H1 (cell line): ENCODE data around the gene SLC52A3. TPM values are rescaled to one million over a fixed set of nuclear protein-coding genes. Genes with fewer than 3 reads are reported as not detected.

ENCODE experiments used
- CTCF ChIA-PET: fragments of 300-600 bp; sonication (Branson Sonifier 250); formaldehyde crosslinking; loops from one replicate; lab custom pipeline; 2021; ENCODE audit not compliant: partially characterized antibody; lab: Charles Lee
- POLR2A ChIA-PET: fragments of 300-600 bp; sonication (Branson Sonifier 250); formaldehyde crosslinking; loops from one replicate; lab custom pipeline; 2021; ENCODE audit warnings: inconsistent platforms; ENCODE audit not compliant: partially characterized antibody; lab: Charles Lee
- DNase-seq, 2 experiments: peaks; one replicate each; pipeline versions ENCODE4 v3.0.0 to v3.0.0-alpha.2; 2010 to 2022; ENCODE audit warnings: low spot score in 2 of 2, low read depth in 1 of 2, mixed read lengths in 1 of 2
- FAIRE-seq: peaks from 2 replicates; lab custom pipeline; 2011; peaks lifted over from hg19 to GRCh38; lab: Jason Lieb, UNC
- H2AFZ ChIP-seq: 2 replicates; pipeline ENCODE4 v1.8.1; 2012; ENCODE audit warnings: low read length, inconsistent platforms
- H2AK5ac ChIP-seq: 2 replicates; pipeline ENCODE4 v1.6.1; 2013; ENCODE audit warnings: low read depth, low read length
- H2BK120ac ChIP-seq: replicated peaks from 2 replicates; pipeline ENCODE3; 2013; ENCODE audit warnings: low read depth, low read length, inconsistent platforms
- H2BK12ac ChIP-seq: 2 replicates; pipeline ENCODE4 v1.6.1; 2013; ENCODE audit warnings: low read depth, low read length
- H2BK15ac ChIP-seq: 2 replicates; pipeline ENCODE4 v1.6.1; 2013; ENCODE audit warnings: low read length
- H2BK20ac ChIP-seq: 2 replicates; pipeline ENCODE4 v1.6.1; 2013; ENCODE audit warnings: low read length
- H2BK5ac ChIP-seq: 2 replicates; pipeline ENCODE4 v1.6.1; 2013; ENCODE audit warnings: low read depth, low read length
- H3K14ac ChIP-seq: 2 replicates; pipeline ENCODE4 v1.6.1; 2013; ENCODE audit warnings: inconsistent platforms; ENCODE audit not compliant: insufficient read length
- H3K18ac ChIP-seq: 2 replicates; pipeline ENCODE4 v1.6.1; 2013; ENCODE audit warnings: low read length; ENCODE audit errors: extremely low read depth
- H3K23ac ChIP-seq: 2 replicates; pipeline ENCODE4 v1.6.1; 2013; ENCODE audit warnings: inconsistent platforms; ENCODE audit not compliant: insufficient read length
- H3K23me2 ChIP-seq: 2 replicates; pipeline ENCODE4 v1.6.1; 2013; ENCODE audit warnings: low read depth, low read length
- H3K27ac ChIP-seq: 2 replicates; pipeline ENCODE4 v1.6.1; 2011; ENCODE audit warnings: low read depth, low read length, inconsistent platforms
- H3K27me3 ChIP-seq, 4 experiments: replicated peaks in 1 of 4; 1 replicate in 1 of 4; 2 replicates in 3 of 4; pipeline versions ENCODE4 v1.6.1 to v1.8.1; 2011 to 2013; ENCODE audit warnings: low read length in 3 of 4, mild to moderate bottlenecking in 3 of 4, inconsistent platforms in 2 of 4, mixed read lengths in 2 of 4, moderate library complexity in 1 of 4; ENCODE audit not compliant: control insufficient read depth in 3 of 4, insufficient read depth in 3 of 4; ENCODE audit errors: extremely low read depth in 1 of 4
- H3K36me3 ChIP-seq, 4 experiments: 2 replicates each; pipeline versions ENCODE4 v1.6.1 to v1.8.1; 2011 to 2013; ENCODE audit warnings: mild to moderate bottlenecking in 4 of 4, low read length in 3 of 4, moderate library complexity in 2 of 4, control low read depth in 1 of 4, inconsistent platforms in 1 of 4; ENCODE audit not compliant: insufficient read depth in 4 of 4, control insufficient read depth in 2 of 4
- H3K4ac ChIP-seq: replicated peaks from 2 replicates; pipeline ENCODE3; 2013; ENCODE audit warnings: low read length, low read depth, mixed read lengths, inconsistent platforms; ENCODE audit not compliant: insufficient read length
- H3K4me1 ChIP-seq, 4 experiments: replicated peaks in 1 of 4; 1 replicate in 1 of 4; 2 replicates in 3 of 4; pipeline versions ENCODE4 v1.6.1 to v1.8.1; 2011 to 2013; ENCODE audit warnings: low read length in 3 of 4, inconsistent platforms in 2 of 4, mixed read lengths in 1 of 4; ENCODE audit not compliant: insufficient read depth in 4 of 4, control insufficient read depth in 3 of 4
- H3K4me2 ChIP-seq, 2 experiments: 2 replicates each; pipeline versions ENCODE4 v1.6.1 to v1.8.1; 2011 to 2013; ENCODE audit warnings: low read depth in 2 of 2, low read length in 2 of 2, control low read depth in 1 of 2, inconsistent platforms in 1 of 2, mild to moderate bottlenecking in 1 of 2; ENCODE audit not compliant: insufficient read depth in 1 of 2
- H3K4me3 ChIP-seq, 4 experiments: fragments of 200-600, 300-600 bp in 1 of 4; sonication (generic), shearing (Covaris generic), sonication (Bioruptor Twin) in 1 of 4; 2 replicates each; pipeline versions ENCODE4 v1.5.1 to v1.8.1; 2011 to 2016; ENCODE audit warnings: low read length in 4 of 4, low read depth in 3 of 4, control low read depth in 2 of 4, inconsistent platforms in 2 of 4, mild to moderate bottlenecking in 2 of 4, mixed read lengths in 1 of 4, moderate library complexity in 1 of 4; ENCODE audit not compliant: insufficient read depth in 2 of 4; ENCODE audit errors: extremely low read depth in 1 of 4
- H3K56ac ChIP-seq: replicated peaks from 2 replicates; pipeline ENCODE3; 2013; ENCODE audit warnings: low read depth, mild to moderate bottlenecking, mixed read lengths, low read length, inconsistent platforms; ENCODE audit not compliant: insufficient read length
- H3K79me1 ChIP-seq: 2 replicates; pipeline ENCODE4 v1.6.1; 2013; ENCODE audit warnings: low read depth, low read length, control low read depth
- H3K79me2 ChIP-seq, 2 experiments: 2 replicates each; pipeline versions ENCODE4 v1.6.1 to v1.8.1; 2012 to 2013; ENCODE audit warnings: low read length in 2 of 2, mild to moderate bottlenecking in 2 of 2, inconsistent platforms in 1 of 2; ENCODE audit not compliant: insufficient read depth in 2 of 2, control insufficient read depth in 1 of 2
- H3K9ac ChIP-seq, 4 experiments: replicated peaks in 1 of 4; 1 replicate in 1 of 4; 2 replicates in 3 of 4; pipeline versions ENCODE4 v1.6.1 to v1.8.1; 2011 to 2013; ENCODE audit warnings: low read depth in 3 of 4, low read length in 3 of 4, control low read depth in 2 of 4, mild to moderate bottlenecking in 2 of 4, moderate library complexity in 2 of 4, inconsistent platforms in 1 of 4; ENCODE audit errors: extremely low read depth in 1 of 4
- H3K9me3 ChIP-seq, 2 experiments: 2 replicates each; pipeline versions ENCODE4 v1.6.1 to v1.8.1; 2012 to 2013; ENCODE audit warnings: mild to moderate bottlenecking in 2 of 2, moderate library complexity in 2 of 2, control low read depth in 1 of 2, inconsistent platforms in 1 of 2, low read depth in 1 of 2, low read length in 1 of 2, mixed read lengths in 1 of 2; ENCODE audit not compliant: insufficient read depth in 2 of 2
- H4K20me1 ChIP-seq, 2 experiments: replicated peaks in 1 of 2; 2 replicates each; pipeline versions ENCODE3 to v1.8.1; 2011 to 2013; ENCODE audit warnings: inconsistent platforms in 2 of 2, low read length in 2 of 2, mild to moderate bottlenecking in 1 of 2; ENCODE audit not compliant: insufficient read depth in 2 of 2, control insufficient read depth in 1 of 2
- H4K5ac ChIP-seq: 2 replicates; pipeline ENCODE4 v1.6.1; 2013; ENCODE audit warnings: low read length, low read depth, mixed read lengths, inconsistent platforms; ENCODE audit not compliant: insufficient read length
- H4K8ac ChIP-seq: 2 replicates; pipeline ENCODE4 v1.8.0; 2013; ENCODE audit warnings: mild to moderate bottlenecking, moderate library complexity, low read length, inconsistent platforms; ENCODE audit not compliant: insufficient read depth; ENCODE audit errors: extremely low read depth
- H4K91ac ChIP-seq: replicated peaks from 2 replicates; pipeline ENCODE3; 2013; ENCODE audit warnings: low read length, mixed read lengths, inconsistent platforms; ENCODE audit not compliant: insufficient read length
- ASH2L ChIP-seq: fragments of 200-600, 300-600 bp; sonication (generic); IDR thresholded peaks from one replicate; pipeline ENCODE4 v1.7.1; 2017; ENCODE audit warnings: low read length
- CBX5 ChIP-seq: fragments of 300-800, 300-1000 bp; sonication (generic); IDR thresholded peaks from 2 replicates; pipeline ENCODE4 v1.7.1; 2016; ENCODE audit warnings: antibody characterized with exemption, low read length, low read depth
- CBX8 ChIP-seq: fragments of 300-800, 300-1000 bp; sonication (generic); IDR thresholded peaks from 2 replicates; pipeline ENCODE4 v1.7.1; 2016; ENCODE audit warnings: low read depth, low read length, borderline replicate concordance
- CEBPB ChIP-seq: IDR thresholded peaks from 2 replicates; pipeline ENCODE4 v1.6.1; 2012; ENCODE audit warnings: low read depth, low read length
- GABPA ChIP-seq: IDR thresholded peaks from 2 replicates; pipeline ENCODE4 v1.6.1; 2011; ENCODE audit warnings: mild to moderate bottlenecking, low read length, moderate library complexity, borderline replicate concordance; ENCODE audit not compliant: insufficient read depth
- HDAC2 ChIP-seq, 2 experiments: fragments of 300-600 bp in 1 of 2; sonication (generic) in 1 of 2; IDR thresholded peaks; 2 replicates each; pipeline ENCODE4 v1.6.1; 2011 to 2012; ENCODE audit warnings: low read depth in 2 of 2, low read length in 2 of 2, mild to moderate bottlenecking in 2 of 2, moderate library complexity in 2 of 2, borderline replicate concordance in 1 of 2, inconsistent platforms in 1 of 2
- HDAC6 ChIP-seq: IDR thresholded peaks from one replicate; pipeline ENCODE4 v1.7.1; 2012; ENCODE audit warnings: low read depth, mild to moderate bottlenecking, inconsistent platforms, low read length, moderate library complexity
- KDM4A ChIP-seq: IDR thresholded peaks from one replicate; pipeline ENCODE4 v1.7.1; 2012; ENCODE audit warnings: low read depth, mild to moderate bottlenecking, moderate library complexity, low read length, inconsistent platforms; ENCODE audit not compliant: severe bottlenecking
- KDM5A ChIP-seq: fragments of 200-600 bp; IDR thresholded peaks from 2 replicates; pipeline ENCODE4 v1.7.1; 2012; ENCODE audit warnings: mild to moderate bottlenecking, low read length, inconsistent platforms, mixed read lengths
- RFX5 ChIP-seq: IDR thresholded peaks from 2 replicates; pipeline ENCODE4 v1.6.1; 2011; ENCODE audit warnings: low read depth, low read length, improper control_type of control experiment, borderline replicate concordance
- RNF2 ChIP-seq: fragments of 200-900, 300-1000 bp; sonication (generic); IDR thresholded peaks from 2 replicates; pipeline ENCODE4 v1.7.1; 2016; ENCODE audit warnings: borderline replicate concordance, low read depth, mild to moderate bottlenecking, antibody characterized with exemption, low read length; ENCODE audit not compliant: poor library complexity, severe bottlenecking; ENCODE audit errors: missing control alignments
- SIRT6 ChIP-seq: IDR thresholded peaks from one replicate; pipeline ENCODE4 v1.7.1; 2012; ENCODE audit warnings: low read length, inconsistent platforms
- TAF1 ChIP-seq: IDR thresholded peaks from 2 replicates; pipeline ENCODE4 v1.6.1; 2011; ENCODE audit warnings: mild to moderate bottlenecking, low read depth, low read length
- TEAD4 ChIP-seq: IDR thresholded peaks from 2 replicates; pipeline ENCODE4 v1.6.1; 2012; ENCODE audit warnings: low read depth, low read length, inconsistent platforms, mixed read lengths
- ZNF274 ChIP-seq: IDR thresholded peaks from 2 replicates; pipeline ENCODE4 v1.7.0; 2012; ENCODE audit warnings: low read length, borderline replicate concordance; ENCODE audit errors: extremely low read depth
- WGBS, 2 experiments: shearing (Covaris generic) in 1 of 2; methylation state at CpG; one replicate each; pipeline versions ENCODE4 v1.1.6 to v1.1.7; 2013 to 2015; ENCODE audit warnings: low lambda C conversion rate in 2 of 2, mixed read lengths in 2 of 2, inconsistent platforms in 1 of 2, low coverage in 1 of 2, missing lambda C conversion rate in 1 of 2; ENCODE audit not compliant: insufficient replicate concordance in 2 of 2, insufficient coverage in 1 of 2, insufficient read length in 1 of 2; ENCODE audit errors: extremely low coverage in 1 of 2, missing lambda C conversion rate in 1 of 2; 5-methylcytosine and 5-hydroxymethylcytosine counted together
- polyA plus RNA-seq, 7 experiments: library from polyadenylated mRNA; depleted of rRNA in 3 of 7; stranded (reverse) in 5 of 7; unstranded in 2 of 7; fragments of >200 nt in 5 of 7; fragments of 200-250 nt in 2 of 7; gene quantifications; 1 replicate in 5 of 7; 2 replicates in 1 of 7; 4 replicates in 1 of 7; pipeline versions ENCODE4 v1.2.1 to v1.2.3, GENCODE V29; 2011 to 2013; ENCODE audit warnings: missing spikeins in 2 of 7, mixed read lengths in 2 of 7
- total RNA-seq: library from RNA; stranded (reverse); fragmentation: NEBNext Ultra II Directional; extraction: Animal tissue kit (Norgen Biotek cat#: 25700); gene quantifications from 2 replicates; pipeline ENCODE4 v1.2.1, GENCODE V29; 2021

SLC52A3 gene
- total and polyA plus RNA-seq, 2 of the 8 experiments (the other 6 are each of a cell fraction or from before 2014, with no cell fraction given) = 2.3 to 4.2 TPM

DNA sequence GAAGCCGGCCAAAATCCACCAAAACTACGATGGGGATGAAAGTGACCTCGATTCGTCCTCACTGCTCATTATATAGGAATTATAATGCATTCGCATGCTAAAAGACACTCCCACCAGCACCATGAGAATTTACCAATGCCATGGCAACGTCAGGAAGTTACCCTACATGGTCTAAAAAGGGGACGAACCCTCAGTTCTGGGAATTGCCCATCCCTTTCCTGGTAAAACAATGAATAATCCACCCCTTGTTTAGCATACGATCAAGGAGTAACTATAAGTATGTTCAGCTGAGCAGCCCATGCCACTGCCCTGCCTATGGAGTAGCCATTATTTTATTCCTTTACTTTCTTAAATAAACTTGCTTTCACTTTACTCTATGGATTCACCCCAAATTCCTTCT lies 45.1 kb upstream of the SLC52A3 start:
- Histone ChIP-seq H3K27me3 (no peaks in the 10 kb centered on the region), H3K4me1 (no peaks in the 10 kb centered on the region; a peak in 2 of 7 replicates), H4K20me1 (no peaks in the 10 kb centered on the region), H4K8ac (no peak overlapping the region), H3K56ac (no peak overlapping the region), H3K9ac (no peak overlapping the region), H3K4me3 (no peak overlapping the region), H2BK120ac (no peak overlapping the region), H2AFZ (no peak overlapping the region), H3K79me2 (no peaks in the 10 kb centered on the region), H4K91ac (no peak overlapping the region), H2AK5ac (no peak overlapping the region), H3K14ac (no peak overlapping the region), H2BK15ac (no peak overlapping the region), H3K79me1 (no peaks in the 10 kb centered on the region), H2BK5ac (no peak overlapping the region), H3K23ac (no peak overlapping the region), H2BK12ac (no peak overlapping the region), H3K27ac (no peak overlapping the region), H2BK20ac (no peak overlapping the region), H3K4me2 (no peak overlapping the region), H3K18ac (no peak overlapping the region), H3K9me3 (peaks cover 0 to 10% of the 10 kb centered on the region in 2 experiments; a peak in 2 of 4 replicates), H4K5ac (no peak overlapping the region), H3K23me2 (no peaks in the 10 kb centered on the region), H3K36me3 (no peaks in the 10 kb centered on the region), H3K4ac (no peak overlapping the region)
- WGBS, 2 experiments = 91% methylated on average over 8 of the region's 8 CpGs; no CpG with 5 or more reads in 1 of the 2 experiments
- CTCF ChIA-PET = interaction anchor here (1.9 to 10.2 kb wide), 3 partner anchors 143 to 160 kb away, joined by 6 to 153 read pairs (median 10); no protein-coding TSS in a partner anchor
- no peak for DNase-seq
- no peak for FAIRE-seq
- POLR2A ChIA-PET = no interaction called here
- TF ChIP-seq HDAC6 (no peak), TEAD4 (no peak), SIRT6 (no peak), CEBPB (no peak), ZNF274 (no peak), KDM4A (no peak), CBX5 (no peak), ASH2L (no peak), KDM5A (no peak), CBX8 (no peak), RFX5 (no peak), TAF1 (no peak), GABPA (no peak), HDAC2 (IDR thresholded peaks at IDR 0.05; ENCODE audit: borderline replicate concordance in 1 of 2, low read depth in 2 of 2, low read length in 2 of 2) (no peak), RNF2 (no peak)
